Activated naive CD4-positive, alpha-beta T cell treated with anti-CD3 and anti-CD28 coated beads, Interleukin-2, amount 50 U/mL, for 24 hours (primary cell): ENCODE results near the gene NEK2.
"Not testable (repeated sequence)": the region's sequence is repeated elsewhere in the genome, so short reads cannot be mapped to it uniquely, and the experiment has no call there.

ENCODE experiments used
- H3K27ac Mint-ChIP-seq: one replicate; pipeline ENCODE4 v1.8.0; 2021; ENCODE audit warnings: mild to moderate bottlenecking, mixed read lengths
- H3K27me3 Mint-ChIP-seq: one replicate; pipeline ENCODE4 v1.8.0; 2021; ENCODE audit warnings: mixed read lengths
- H3K36me3 Mint-ChIP-seq: one replicate; pipeline ENCODE4 v1.8.0; 2021; ENCODE audit warnings: mixed read lengths
- H3K4me1 Mint-ChIP-seq: one replicate; pipeline ENCODE4 v1.8.0; 2021; ENCODE audit warnings: mixed read lengths
- H3K4me3 Mint-ChIP-seq: one replicate; pipeline ENCODE4 v1.8.0; 2021; ENCODE audit warnings: mild to moderate bottlenecking, mixed read lengths
- H3K9me3 Mint-ChIP-seq: one replicate; pipeline ENCODE4 v1.8.0; 2021; ENCODE audit warnings: mixed read lengths

Gene NEK2

DNA sequence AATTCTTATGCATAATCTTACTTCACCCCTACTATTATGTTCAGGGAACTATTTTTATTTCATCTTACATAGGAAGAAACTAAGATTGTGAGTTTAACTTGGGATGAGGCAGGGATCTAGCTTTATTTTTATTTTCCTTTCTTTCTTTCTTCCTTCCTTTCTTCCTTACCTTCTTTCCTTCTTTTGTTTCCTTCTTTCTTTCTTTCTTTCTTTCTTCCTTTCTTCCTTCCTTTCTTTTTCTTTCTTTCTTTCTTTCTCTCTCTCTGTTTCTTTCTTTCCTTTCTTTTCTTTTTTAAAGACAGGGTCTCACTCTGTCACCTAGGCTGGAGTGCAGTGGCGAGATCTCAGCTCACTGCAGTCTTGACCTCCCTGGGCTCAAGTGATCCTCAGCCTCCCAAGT is 28.9 kb downstream of the NEK2 start:
- Mint-ChIP-seq H3K9me3 (no peaks in the 10 kb centered on the region), H3K36me3 (no peaks in the 10 kb centered on the region), H3K27me3 (no peaks in the 10 kb centered on the region), H3K27ac (no peak overlapping the region), H3K4me3 (no peak overlapping the region), H3K4me1 (peaks cover 13% of the 10 kb centered on the region)

DNA sequence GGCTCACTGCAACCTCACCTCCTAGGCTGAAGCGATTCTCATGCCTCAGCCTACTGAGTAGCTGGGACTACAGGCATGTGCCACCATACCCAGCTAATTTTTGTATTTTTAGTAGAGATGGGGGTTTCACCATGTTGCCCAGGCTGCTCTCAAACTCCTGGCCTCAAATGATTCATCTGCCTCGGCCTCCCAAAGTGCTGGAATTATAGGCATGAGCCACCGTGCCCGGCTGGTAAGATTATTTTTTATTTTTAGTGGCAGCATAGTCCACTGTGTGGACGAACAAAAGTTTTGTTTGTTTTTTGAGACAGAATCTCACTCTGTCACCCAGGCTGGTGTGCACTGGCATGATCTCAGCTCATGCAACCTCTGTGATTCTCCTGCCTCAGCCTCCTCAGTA is 29.8 kb downstream of the NEK2 start:
- H3K27ac Mint-ChIP-seq, H3K4me3 Mint-ChIP-seq, H3K9me3 Mint-ChIP-seq, H3K27me3 Mint-ChIP-seq, H3K36me3 Mint-ChIP-seq: not testable (repeated sequence)
- H3K4me1 Mint-ChIP-seq: peaks cover 13% of the 10 kb centered on the region

DNA sequence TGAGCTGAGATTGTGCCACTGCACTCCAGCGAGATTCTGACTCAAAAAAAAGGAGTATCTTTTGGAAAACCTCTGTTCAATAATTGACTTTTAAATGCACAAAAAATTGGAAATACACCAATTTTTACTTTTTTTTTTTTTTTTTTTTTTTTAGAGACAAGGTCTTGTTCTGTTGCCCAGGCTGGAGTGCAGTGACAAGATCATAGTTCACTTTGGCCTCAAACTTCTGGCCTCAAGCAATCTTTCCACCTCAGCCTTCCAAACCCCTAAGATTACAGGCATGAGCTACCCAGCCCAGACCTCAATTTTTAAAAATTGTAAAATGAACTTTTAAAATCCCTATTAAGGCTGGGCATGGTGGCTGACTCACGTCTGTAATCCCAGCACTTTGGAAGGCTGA is 30.8 kb downstream of the NEK2 start:
- H3K9me3 Mint-ChIP-seq: no peaks in the 10 kb centered on the region
- peaks cover 13% of the 10 kb centered on the region for H3K4me1 Mint-ChIP-seq
- no peaks in the 10 kb centered on the region for H3K27me3 Mint-ChIP-seq
- H3K36me3 Mint-ChIP-seq: no peaks in the 10 kb centered on the region
- H3K4me3 Mint-ChIP-seq: no peak overlapping the region
- no peak overlapping the region for H3K27ac Mint-ChIP-seq

DNA sequence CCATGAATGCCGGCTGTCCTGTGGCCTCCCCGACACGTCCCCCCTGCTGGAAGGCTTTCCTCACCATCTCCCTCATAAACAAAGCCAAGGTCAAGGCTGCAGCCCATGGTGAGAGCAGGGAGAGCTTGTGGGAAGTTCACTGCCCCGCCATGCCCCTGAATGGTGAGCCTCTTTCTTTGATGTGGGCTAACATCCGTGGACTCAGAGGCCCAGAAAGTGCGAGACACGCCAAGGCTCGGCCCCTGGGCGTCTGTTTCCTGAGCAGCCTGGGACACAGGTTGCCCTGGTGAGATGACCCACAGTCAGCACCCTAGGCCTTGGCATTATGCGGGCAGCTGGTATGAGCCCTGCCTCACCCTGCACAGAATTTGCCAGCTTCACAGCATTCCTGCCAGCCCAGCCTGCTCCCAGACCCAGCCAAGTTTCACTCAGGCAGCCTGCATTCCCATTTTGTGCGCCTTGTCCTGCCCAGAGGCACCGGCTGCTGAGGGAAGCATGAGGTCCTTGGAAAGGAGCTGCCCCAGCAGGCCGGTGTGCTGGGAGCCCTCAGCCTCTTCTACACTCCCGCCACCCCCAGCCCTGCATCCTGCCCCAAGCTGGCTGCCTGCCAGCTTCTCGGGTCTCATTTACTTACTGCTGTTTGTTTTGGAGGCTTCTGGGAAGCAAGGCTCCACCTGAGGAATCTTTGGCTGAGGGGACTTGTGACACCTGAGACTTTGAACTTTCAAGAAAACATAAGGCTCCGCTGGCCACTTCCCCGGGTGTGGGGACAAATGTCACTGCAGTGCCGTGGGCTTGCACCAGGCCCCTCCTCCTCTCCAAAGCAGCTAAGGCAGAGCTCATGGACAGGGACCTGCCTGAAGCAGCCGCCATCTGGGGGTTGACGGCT is 31.9 kb downstream of the NEK2 start:
- H3K4me1 Mint-ChIP-seq: peaks cover 13% of the 10 kb centered on the region
- no peaks in the 10 kb centered on the region for H3K36me3 Mint-ChIP-seq
- H3K9me3 Mint-ChIP-seq: no peaks in the 10 kb centered on the region
- no peak overlapping the region for H3K27ac Mint-ChIP-seq
- no peaks in the 10 kb centered on the region for H3K27me3 Mint-ChIP-seq
- peak overlapping the region; percentile 19 for H3K4me3 Mint-ChIP-seq

DNA sequence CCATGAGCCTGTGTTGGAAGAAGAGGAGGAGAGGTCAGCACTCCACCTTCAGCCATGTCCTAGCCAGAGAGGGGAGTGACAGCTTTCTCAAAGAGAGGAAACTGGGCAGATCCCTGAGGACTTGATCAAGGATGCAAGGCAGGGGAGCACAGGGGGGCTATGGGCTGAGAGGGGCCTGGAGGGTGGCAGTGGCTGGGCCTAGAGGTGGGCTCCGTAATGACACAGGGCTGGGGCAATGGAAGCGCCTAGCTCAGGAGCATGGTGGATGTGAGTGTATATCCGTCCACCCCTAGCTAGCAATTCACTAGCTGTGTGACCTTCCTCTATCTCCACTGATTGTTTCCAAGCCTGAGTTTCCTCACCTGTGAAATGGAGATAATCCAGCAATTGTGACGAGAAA is 32.6 kb downstream of the NEK2 start:
- no peaks in the 10 kb centered on the region for H3K36me3 Mint-ChIP-seq
- peaks cover 13% of the 10 kb centered on the region for H3K4me1 Mint-ChIP-seq
- no peaks in the 10 kb centered on the region for H3K27me3 Mint-ChIP-seq
- no peaks in the 10 kb centered on the region for H3K9me3 Mint-ChIP-seq
- no peak overlapping the region for H3K4me3 Mint-ChIP-seq
- peak overlapping the region; percentile 51 for H3K27ac Mint-ChIP-seq

DNA sequence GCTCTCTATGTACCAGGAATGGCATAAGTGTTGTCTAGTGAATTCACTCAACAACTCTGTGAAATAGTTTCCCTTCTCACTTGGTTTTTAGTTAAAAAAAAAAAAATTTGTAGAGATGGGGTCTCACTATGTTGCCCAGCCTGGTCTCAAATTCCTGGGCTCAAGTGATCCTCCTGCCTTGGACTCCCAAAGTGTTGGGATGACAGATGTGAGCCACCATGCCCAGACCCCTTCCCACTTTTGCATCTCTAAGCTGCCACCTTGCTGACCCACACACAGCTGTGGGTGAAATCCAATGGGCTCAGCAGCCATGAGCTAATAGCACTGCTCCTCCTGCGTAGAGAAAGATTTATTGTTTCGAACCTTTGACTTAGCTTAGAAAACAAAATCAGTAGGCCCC is 33.5 kb downstream of the NEK2 start:
- no peaks in the 10 kb centered on the region for H3K9me3 Mint-ChIP-seq
- peaks cover 13% of the 10 kb centered on the region for H3K4me1 Mint-ChIP-seq
- no peak overlapping the region for H3K27ac Mint-ChIP-seq
- H3K36me3 Mint-ChIP-seq: no peaks in the 10 kb centered on the region
- no peak overlapping the region for H3K4me3 Mint-ChIP-seq
- no peaks in the 10 kb centered on the region for H3K27me3 Mint-ChIP-seq

DNA sequence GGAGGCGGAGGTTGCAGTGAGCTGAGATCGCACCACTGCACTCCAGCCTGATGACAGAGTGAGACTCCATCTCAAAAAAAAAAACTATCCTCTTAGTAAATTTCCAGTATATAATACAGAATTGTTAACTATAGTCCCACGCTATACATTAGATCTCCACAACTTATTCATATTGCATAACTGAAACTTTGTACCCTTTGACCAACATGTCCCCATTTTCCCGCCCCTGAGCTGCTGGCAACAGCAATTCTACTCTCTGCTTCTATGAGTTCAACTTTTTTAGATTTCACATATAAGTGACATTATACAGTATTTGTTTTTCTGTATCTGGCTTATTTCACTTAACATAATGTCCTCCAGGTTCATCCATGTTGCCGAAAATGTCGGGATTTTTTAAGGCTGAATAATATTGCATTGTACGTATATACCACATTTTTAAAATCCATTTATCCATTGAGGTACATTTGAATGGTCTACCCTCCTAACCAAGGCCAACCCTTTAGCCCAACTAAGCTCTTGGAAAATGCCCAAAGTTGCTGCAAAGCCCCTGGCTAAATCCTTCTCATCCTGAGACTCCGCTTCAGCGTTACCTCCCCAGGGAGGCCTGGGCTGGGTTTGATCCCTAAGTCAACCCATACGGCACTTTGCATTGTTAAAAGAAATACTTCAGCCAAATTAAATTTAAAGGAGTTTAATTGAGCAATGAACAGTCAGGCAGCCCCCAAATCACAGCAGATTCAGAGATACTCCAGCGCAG is 34.2 kb downstream of the NEK2 start:
- no peaks in the 10 kb centered on the region for H3K9me3 Mint-ChIP-seq
- H3K4me3 Mint-ChIP-seq: no peak overlapping the region
- H3K4me1 Mint-ChIP-seq: peaks cover 13% of the 10 kb centered on the region
- no peak overlapping the region for H3K27ac Mint-ChIP-seq
- H3K36me3 Mint-ChIP-seq: no peaks in the 10 kb centered on the region
- no peaks in the 10 kb centered on the region for H3K27me3 Mint-ChIP-seq

DNA sequence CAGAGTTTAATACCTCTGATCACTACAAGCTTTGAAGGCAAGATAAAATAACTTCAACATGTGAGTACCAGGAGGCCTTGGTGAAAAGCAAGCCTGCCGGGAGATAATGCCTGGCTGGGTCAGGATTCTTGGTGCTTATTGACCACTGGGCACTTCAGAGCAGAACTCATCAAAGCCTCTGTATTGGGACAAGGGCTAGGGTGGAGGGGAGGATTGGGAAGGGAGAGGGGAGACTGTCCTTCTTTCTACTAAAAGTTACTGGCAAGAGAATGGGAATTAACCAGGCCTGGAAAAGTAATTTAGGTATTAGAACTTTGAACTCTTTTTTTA is 35.2 kb downstream of the NEK2 start:
- Mint-ChIP-seq H3K4me1 (peaks cover 13% of the 10 kb centered on the region), H3K27ac (no peak overlapping the region)

DNA sequence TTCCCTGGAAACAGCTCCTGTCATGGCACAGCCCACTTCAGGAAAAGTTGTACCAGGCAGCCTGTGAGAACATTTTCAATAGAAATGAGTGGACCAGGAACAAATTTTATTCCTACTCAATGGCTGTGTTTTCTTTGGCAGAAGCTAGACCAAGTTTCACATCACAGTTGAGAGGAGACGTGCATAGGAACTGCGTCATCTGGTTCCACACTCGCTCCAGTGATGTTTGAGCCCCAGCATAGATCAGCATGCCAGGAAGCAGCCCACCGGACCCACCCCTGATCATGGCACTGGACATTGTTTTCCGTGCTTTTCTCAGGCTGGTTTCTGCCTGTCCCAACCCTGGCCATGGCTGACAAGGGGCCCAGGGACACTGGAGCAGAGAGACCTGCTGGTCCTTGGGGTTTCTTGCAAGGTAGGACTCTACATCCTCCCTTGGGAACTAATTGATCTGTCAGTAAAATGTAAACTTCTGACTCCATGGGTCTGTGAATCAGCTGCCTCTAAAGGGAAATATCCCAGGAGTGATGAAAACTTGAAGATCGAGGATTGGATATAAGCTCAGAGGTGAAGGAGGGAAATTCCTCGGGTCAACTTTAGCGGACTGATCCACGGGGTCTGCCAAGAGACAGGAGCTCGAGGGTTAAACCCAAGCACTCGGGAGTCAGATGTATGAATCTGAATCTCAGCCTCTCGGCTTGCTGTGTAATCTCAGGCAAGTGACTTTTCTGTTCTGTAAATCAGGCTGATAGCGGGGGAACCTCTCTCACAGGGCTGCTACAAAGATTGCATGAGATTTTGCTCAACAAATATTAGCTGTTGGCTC is 35.7 kb downstream of the NEK2 start:
- Mint-ChIP-seq H3K4me1 (peaks cover 13% of the 10 kb centered on the region), H3K36me3 (no peaks in the 10 kb centered on the region)

More for the DNA sequence above, 35.2 kb downstream of the NEK2 start:
- Mint-ChIP-seq H3K9me3 (no peaks in the 10 kb centered on the region), H3K4me3 (no peak overlapping the region), H3K36me3 (no peaks in the 10 kb centered on the region), H3K27me3 (no peaks in the 10 kb centered on the region)

DNA sequence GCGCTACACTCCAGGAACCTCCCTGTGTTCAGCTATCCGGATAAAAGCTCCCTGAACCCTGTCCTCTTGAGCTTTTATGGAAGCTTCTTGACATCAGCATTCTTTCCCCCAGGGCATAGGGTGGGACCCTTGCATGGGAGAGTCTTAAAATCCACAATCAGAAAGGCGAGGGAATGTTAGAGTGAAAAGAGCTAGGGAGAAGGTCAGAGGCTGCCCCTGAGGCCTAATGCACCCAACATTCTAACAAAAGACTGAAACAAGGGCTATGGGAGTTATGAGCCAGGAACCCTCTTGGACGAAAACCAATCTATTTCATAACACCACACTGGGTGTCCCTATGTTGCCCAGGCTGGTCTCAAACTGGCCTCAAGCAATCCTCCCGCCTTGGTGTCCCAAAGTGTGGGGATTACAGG is 36.7 kb downstream of the NEK2 start:
- Mint-ChIP-seq H3K27me3 (no peaks in the 10 kb centered on the region), H3K36me3 (no peaks in the 10 kb centered on the region), H3K27ac (no peak overlapping the region), H3K9me3 (no peaks in the 10 kb centered on the region), H3K4me1 (peaks cover 9% of the 10 kb centered on the region), H3K4me3 (no peak overlapping the region)

More for the DNA sequence above, 35.7 kb downstream of the NEK2 start:
- Mint-ChIP-seq H3K27me3 (no peaks in the 10 kb centered on the region), H3K27ac (no peak overlapping the region), H3K4me3 (no peak overlapping the region), H3K9me3 (no peaks in the 10 kb centered on the region)

DNA sequence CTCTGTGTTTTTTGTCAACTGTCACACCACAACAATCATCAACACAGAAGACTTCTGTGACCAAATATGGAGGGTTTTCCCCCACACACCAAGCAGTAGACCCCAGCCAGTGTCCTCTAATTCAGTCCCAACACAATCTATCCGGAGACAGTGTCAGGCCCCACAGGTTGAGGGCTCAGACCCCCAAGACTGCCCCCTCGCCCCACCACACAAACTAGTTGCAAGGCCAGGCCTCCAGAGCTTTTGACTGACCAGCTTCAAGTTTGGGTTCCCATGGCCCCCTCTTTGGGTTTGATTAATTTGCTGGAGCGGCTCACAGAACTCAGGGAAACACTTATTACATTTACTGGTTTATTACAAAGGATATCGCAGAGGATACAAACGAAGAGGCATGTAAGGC is 37.2 kb downstream of the NEK2 start:
- Mint-ChIP-seq H3K9me3 (no peaks in the 10 kb centered on the region), H3K27me3 (no peaks in the 10 kb centered on the region), H3K36me3 (no peaks in the 10 kb centered on the region), H3K4me1 (peaks cover 5% of the 10 kb centered on the region), H3K27ac (no peak overlapping the region), H3K4me3 (no peak overlapping the region)

DNA sequence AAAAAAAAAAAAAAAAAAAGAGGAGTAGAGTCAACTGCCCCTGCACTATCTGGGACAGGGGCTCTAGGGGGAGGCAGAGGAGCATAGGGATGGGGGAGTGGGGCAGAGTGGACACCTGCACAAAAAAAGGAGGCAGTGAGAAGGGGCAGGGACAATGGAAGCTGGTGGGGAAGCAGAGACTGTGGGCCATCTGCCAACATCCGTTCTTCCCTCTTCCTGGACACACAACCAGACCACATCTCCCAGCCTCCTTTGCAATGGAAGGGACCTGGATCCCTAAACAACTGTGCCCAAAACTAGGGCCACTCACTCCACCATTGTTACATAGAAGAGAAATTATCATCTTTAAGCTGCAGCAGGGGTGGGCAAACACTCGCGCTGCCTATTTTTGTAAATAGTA is 38.4 kb downstream of the NEK2 start:
- Mint-ChIP-seq H3K27ac (no peak overlapping the region), H3K36me3 (no peaks in the 10 kb centered on the region), H3K27me3 (no peaks in the 10 kb centered on the region), H3K9me3 (no peaks in the 10 kb centered on the region), H3K4me1 (no peaks in the 10 kb centered on the region), H3K4me3 (no peak overlapping the region)

DNA sequence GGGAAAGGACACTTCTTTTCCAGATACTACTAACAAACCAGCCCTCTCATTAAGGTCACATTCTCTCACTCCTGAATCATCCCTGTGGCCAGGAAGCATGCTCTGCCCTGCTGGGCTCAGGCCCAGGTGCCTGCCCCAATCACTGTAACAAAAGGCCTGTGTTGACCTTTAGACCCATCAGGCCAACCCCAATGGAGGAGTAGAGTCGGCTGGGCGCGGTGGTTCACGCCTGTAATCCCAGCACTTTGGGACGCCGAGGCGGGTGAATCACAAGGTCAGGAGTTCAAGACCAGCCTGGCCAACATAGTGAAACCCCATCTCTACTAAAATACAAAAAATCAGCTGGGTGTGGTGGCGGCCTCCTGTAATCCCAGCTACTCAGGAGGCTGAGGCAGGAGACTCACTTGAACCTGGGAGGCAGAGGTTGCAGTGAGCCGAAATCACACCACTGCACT is 38.8 kb downstream of the NEK2 start:
- not testable (repeated sequence) for H3K4me1 Mint-ChIP-seq, H3K27me3 Mint-ChIP-seq, H3K9me3 Mint-ChIP-seq, H3K4me3 Mint-ChIP-seq, H3K36me3 Mint-ChIP-seq
- peak overlapping the region; percentile 74 for H3K27ac Mint-ChIP-seq

DNA sequence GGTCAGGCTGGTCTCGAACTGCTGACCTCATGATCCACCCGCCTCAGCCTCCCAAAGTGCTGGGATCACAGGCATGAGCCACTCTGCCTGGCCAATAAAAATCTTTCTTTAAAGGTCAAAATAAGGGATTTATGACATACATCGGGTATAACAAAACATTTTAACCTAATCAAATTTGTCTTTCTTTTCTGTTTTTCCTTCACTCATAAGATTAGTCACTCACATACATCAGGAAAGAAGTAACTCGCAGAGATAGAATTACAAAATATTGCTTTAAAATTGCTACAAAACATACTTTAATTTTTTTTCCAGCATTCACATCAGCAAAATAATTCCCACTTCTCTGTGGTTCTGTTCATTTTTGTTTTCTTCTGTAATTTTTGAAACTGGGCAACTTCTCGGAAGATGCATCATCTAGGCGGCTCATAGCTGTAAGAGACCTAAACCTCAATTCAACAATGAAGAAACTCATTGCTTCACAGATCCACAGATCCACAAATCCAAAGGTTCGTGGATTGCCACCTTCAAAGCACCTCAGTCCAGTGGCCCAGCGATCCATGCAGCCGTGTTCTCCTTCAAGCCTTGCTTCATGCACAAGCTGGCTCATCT is 39.7 kb downstream of the NEK2 start:
- no peak overlapping the region for H3K4me3 Mint-ChIP-seq
- H3K36me3 Mint-ChIP-seq: no peaks in the 10 kb centered on the region
- no peaks in the 10 kb centered on the region for H3K9me3 Mint-ChIP-seq
- H3K27me3 Mint-ChIP-seq: no peaks in the 10 kb centered on the region
- H3K27ac Mint-ChIP-seq: no peak overlapping the region
- no peaks in the 10 kb centered on the region for H3K4me1 Mint-ChIP-seq

DNA sequence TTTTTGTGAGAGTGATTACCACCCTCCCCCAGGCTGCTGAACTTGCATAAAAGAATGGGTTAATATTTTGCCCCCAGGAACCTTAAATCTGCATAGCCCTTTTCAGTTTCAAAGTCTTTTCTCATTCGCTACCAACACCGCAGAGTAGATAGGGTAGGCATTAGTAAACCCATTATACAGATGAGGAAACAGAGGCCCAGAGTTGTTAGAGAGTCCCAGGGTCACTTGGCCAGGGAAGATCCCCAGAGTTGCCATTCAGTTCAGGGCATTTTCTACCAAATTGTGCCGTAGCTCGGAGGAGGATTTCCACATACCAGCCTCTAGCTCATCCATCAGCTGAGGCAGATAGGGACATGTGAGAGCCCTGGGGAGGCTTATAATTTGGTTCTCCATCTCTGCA is 40.5 kb downstream of the NEK2 start:
- H3K27me3 Mint-ChIP-seq: no peaks in the 10 kb centered on the region
- H3K4me3 Mint-ChIP-seq: no peak overlapping the region
- no peak overlapping the region for H3K27ac Mint-ChIP-seq
- H3K9me3 Mint-ChIP-seq: no peaks in the 10 kb centered on the region
- no peaks in the 10 kb centered on the region for H3K4me1 Mint-ChIP-seq
- no peaks in the 10 kb centered on the region for H3K36me3 Mint-ChIP-seq
